ENCODE results near the gene KLRK1.
"Not testable (repeated sequence)": the region's sequence is repeated elsewhere in the genome, so short reads cannot be mapped to it uniquely, and the experiment has no call there.

KLRK1 gene

DNA sequence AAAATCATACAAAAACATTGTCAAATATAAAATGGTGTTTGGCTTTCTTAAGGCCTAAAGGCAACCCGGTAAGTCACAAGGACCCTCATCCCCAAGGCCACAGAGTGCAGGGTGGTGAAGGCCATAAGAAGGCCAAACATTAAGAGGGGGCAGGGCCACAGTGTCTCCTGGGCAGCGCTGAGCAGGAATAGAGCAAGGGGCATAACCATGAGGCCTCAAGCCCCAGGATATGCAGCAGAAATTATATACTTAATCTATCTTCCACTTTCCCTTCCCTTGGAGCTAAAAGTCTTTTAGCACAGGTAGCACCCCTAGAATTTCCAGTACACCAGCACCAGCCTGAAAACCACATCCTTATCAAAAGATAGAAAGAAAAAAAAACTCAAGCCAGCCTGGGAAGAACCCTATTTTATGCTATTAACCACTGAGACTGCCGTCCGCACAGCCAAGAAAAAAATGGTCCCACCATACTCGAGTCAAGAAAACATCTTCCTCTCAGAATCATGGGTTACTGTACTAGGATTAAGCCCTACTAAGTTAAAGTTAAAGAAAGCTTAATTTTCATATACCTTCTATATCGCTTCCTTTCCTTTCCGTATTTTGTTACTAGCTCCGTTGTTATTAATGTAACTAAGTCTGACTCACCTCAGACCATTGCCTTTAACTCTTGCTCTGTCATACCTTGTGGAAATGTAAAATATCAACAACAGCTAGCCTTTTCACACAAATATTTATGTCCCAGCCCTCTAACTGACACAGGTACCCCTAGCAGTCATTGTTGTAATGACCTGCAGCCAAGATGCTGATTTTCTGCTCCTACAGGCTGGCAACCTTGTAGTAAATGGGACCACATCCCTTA is 20.1 kb downstream of the KLRK1 start:
- in situ Hi-C loops (cut with MboI; ENCODE audit: low pct_unique_long_range_greater_than_20kb, low sequenced_read_pairs, unreplicated experiment), result no loop called here
- DNase-seq (ENCODE audit: low spot score), result no peak
- no peak for TF ChIP-seq CTCF (IDR thresholded peaks at IDR 0.05; ENCODE audit: extremely low read depth, insufficient read depth, missing control alignments)

GRCh38 chr12:10368206-10369171 is 21.4 kb downstream of the KLRK1 start:
- TF ChIP-seq CTCF (IDR thresholded peaks at IDR 0.05; ENCODE audit: extremely low read depth, insufficient read depth, missing control alignments), result no peak
- no peak for DNase-seq (ENCODE audit: low spot score)
- in situ Hi-C loops (cut with MboI; ENCODE audit: low pct_unique_long_range_greater_than_20kb, low sequenced_read_pairs, unreplicated experiment), result no loop called here

DNA sequence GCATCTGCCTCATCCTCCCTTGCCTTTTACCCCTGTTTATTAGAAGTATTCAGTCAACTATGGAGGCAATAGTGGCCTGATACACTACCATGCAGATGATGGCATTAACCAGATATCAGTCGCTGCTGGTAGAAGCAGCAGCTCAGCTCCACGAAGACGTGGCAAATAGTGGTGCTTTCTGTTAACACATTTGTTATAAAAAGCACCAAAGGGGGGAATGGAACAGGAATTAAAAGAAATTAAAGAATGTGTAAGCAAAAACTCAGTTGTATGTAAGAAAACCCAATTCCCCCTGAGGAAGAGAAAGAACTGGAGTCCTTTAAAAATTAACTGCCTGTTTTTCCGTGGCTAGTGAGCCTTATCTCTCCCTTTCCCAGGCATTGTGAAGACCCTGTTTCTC is 22.1 kb downstream of the KLRK1 start:
- DNase-seq (ENCODE audit: low spot score); in situ Hi-C loops (cut with MboI; ENCODE audit: low pct_unique_long_range_greater_than_20kb, low sequenced_read_pairs, unreplicated experiment): not testable (repeated sequence)

DNA sequence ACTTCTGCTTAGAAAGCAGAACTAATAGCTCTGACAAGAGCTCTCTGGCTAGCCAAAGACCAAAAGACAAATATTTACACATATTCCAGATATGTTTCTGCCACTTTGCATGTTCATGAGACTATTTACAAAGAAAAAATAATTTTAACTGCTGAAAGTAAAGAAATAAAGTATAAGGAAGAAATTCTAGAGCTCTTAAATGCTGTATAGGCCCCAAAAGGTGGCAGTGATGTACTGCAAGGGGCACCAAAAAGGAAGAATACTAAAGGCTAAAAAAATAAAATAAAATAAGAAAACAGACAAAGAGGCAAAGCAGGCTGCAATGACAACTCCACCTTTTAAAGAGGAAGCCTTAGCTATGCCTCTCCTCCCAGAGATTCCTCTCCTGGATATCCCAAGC is 23.0 kb downstream of the KLRK1 start:
- no peak for TF ChIP-seq CTCF (IDR thresholded peaks at IDR 0.05; ENCODE audit: extremely low read depth, insufficient read depth, missing control alignments)
- no peak for DNase-seq (ENCODE audit: low spot score)
- in situ Hi-C loops (cut with MboI; ENCODE audit: low pct_unique_long_range_greater_than_20kb, low sequenced_read_pairs, unreplicated experiment), result no loop called here

- no peak for DNase-seq (ENCODE audit: low spot score)
- in situ Hi-C loops (cut with MboI; ENCODE audit: low pct_unique_long_range_greater_than_20kb, low sequenced_read_pairs, unreplicated experiment), result no loop called here
- TF ChIP-seq CTCF (IDR thresholded peaks at IDR 0.05; ENCODE audit: extremely low read depth, insufficient read depth, missing control alignments), result no peak
Observed at GRCh38 chr12:10365696-10366405, 24.0 kb downstream of the KLRK1 start.

DNA sequence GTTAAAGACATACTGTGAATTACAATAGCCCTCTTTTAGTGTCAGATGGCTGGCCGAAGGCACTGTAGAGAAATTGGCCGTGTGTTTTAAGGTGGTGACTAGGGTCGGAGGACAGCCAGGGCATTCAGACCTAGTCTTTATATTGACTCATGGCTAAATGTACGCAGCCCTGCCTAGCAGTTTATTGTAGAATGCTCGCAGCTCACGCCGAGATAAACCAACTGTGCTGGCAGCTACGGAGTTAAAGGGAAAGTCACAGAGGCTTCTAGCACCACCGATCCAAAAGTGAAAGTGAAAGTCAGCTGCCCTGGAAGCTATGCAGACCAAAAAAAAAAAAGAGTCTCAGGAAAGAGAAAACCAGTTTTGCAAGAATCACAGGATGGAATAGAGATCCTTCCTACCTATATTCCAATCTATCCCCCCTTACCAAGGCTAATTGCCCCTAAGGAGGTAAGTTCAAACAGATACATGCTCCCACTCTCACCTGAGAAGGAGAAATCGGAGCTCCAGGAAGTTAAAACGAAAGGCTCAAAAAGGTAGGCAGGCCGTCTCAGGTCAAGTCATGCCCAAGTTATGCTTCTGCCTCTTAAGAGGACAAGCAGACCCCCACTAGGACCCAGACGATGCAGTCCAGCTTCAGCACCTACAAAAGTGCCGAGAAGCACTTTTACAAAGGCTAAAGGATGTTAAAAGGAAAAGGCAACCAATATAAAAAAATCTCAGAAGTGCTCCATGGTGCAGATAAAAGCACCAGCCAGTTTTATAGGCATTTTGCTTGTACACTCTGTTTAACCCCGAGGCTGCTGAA is 24.8 kb downstream of the KLRK1 start:
- peak; percentile 46 for DNase-seq (ENCODE audit: low spot score)
- in situ Hi-C loops (cut with MboI; ENCODE audit: low pct_unique_long_range_greater_than_20kb, low sequenced_read_pairs, unreplicated experiment), result no loop called here
- TF ChIP-seq CTCF (IDR thresholded peaks at IDR 0.05; ENCODE audit: extremely low read depth, insufficient read depth, missing control alignments), result no peak

Measured in GM13977 (cell line).